DMS 273 (cell line): Measurements from ENCODE around the gene RAB6A.

ENCODE experiments used
- DNase-seq: peaks from one replicate; lab custom pipeline; 2025; ENCODE audit not compliant: unreplicated experiment; lab: John Stamatoyannopoulos, UW

The RAB6A gene

DNA sequence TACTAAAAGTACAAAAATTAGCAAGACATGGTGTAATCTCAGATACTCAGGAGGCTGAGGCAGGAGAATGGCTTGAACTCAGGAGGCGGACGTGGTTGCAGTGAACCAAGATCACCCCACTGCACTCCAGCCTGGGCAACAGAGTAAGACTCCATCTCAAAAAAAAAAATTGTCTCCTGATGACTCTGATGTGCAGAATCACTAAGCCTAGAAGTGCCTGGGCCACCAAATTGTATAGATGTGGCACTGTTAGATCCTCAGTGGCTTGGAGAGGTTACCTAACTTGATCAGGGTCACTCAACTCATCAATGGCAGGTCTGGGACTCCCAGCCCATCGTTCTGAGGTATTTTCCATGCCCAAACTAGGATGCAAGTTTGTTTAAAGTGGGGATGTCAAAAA is 103.9 kb downstream of the RAB6A start:
- DNase-seq: no peak

- DNase-seq: no peak
These were observed 105.2 kb downstream of the RAB6A start for GRCh38 chr11:73655686-73656085.

DNA sequence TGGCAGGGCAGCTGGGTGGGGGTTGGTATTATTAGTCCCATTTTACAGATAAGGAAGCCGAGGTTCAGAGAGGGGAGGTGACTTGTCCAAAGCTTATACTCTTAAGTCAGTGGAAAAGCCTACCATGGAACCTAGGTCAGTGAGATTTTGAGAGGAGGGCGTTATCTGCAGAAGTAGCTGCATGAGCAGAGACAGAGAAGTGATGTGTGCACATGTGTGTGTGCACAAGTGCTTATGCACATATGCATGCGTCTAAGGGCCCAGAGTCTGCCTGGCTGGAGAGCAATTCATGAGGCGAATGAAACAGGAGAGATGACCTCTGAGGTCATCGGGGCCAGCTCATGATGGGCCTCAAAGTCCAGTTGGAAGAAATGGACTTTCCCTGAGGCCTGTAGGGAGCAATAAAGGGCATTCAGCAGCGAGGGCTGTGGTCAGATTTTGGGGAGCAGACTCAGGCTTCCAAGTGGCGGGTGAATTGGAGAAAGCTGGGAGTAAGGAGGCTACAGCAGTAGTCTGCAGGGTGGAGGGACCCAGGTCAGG is 106.3 kb downstream of the RAB6A start:
- no peak for DNase-seq

GRCh38 chr11:73653996-73654395 is 106.9 kb downstream of the RAB6A start:
- DNase-seq: no peak

GRCh38 chr11:73652856-73653559 is 107.9 kb downstream of the RAB6A start:
- no peak for DNase-seq

DNA sequence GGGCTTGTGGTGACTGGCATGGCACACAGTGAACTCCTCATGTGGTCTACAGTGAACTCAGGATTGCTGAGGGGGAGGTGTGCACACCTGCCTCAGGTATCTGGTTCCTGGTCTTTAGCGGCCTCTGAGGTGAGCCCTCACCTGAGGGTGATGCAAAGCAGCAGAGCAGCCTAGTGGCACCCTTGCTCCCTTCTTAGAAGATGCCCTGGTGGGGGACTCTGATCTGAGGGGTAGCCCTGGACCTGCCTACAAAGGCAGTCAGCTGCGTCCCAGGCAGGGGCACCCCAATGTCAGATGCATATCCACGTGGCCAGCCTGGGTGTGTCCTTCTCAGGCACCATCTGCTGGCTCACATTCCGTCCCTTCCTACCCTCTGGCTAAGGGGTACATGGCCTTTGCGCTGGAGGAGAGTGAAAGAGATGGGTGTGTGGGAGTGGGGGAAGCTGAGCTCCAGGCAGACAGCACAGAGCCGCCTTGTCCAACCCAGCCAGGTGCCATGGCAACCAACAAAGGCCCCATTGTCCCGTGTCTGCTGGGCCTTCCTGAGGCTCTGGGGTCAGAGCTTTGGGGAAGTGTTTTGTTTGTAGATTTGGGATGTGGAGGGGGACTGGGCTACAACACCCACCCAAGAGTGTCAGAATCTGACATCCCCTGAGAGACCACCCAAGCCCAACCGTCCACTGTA is 108.7 kb downstream of the RAB6A start:
- no peak for DNase-seq

DNA sequence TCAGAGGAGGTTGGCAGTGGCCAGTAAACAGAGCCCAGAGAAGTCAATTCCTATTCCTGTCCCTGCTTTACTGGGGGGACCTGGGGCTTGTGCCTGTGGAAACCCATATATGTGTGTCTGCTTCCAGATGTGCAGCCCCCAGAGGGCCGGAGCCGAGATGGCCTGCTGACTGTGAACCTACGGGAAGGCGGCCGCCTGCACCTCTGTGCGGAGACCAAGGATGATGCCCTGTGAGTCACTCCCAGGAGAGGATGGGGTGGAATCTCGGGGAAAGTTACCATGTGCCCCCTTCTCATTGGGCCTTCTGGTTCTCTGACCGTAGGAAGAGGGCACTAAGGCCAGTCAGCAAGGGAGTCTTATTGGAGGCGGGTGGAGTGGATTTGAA is 109.2 kb downstream of the RAB6A start:
- no peak for DNase-seq

GRCh38 chr11:73651252-73651651 is 109.6 kb downstream of the RAB6A start:
- DNase-seq: no peak

- DNase-seq: no peak
These were observed 110.5 kb downstream of the RAB6A start for GRCh38 chr11:73650400-73650799.

DNA sequence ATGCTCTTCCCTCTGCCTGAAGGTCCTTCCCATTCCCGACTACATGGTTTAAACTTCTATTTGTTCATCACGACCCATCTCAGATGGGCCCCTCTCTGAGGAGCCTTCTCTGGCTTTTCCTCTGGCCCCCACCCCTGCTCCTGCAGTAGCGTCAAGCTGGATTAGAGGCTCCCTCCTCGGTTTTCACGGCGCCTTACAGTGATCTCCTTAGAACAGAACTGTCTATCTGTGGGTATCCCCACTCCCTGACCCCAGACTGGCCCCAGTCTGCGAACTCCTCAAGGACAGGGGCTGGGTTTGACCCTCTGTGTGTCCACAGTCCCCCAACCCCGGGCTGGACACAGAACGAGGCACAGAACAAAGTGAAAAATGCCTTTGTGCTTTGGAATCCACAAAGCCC is 111.7 kb downstream of the RAB6A start:
- DNase-seq: no peak

- DNase-seq: no peak
These were observed 112.3 kb downstream of the RAB6A start for GRCh38 chr11:73648571-73649046.

DNA sequence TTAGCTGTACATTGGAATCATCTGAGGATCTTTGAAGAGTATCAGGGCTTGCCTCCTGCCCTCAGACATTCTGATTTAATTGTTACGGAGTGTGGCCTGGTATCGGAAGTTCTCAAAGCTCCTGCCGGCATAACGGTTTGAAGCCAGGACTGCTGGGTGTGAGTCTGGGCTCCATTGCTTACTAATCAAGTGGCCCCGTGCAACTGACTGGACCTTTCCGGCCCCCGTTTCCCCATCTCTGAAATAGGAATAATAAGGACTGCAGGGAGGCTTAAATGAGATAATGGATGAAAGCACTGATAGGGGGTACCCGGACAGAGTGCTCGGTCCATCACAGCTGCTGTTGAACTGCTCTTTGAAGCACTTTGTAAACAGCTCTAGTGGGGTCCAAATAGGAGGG is 112.8 kb downstream of the RAB6A start:
- DNase-seq: no peak

DNA sequence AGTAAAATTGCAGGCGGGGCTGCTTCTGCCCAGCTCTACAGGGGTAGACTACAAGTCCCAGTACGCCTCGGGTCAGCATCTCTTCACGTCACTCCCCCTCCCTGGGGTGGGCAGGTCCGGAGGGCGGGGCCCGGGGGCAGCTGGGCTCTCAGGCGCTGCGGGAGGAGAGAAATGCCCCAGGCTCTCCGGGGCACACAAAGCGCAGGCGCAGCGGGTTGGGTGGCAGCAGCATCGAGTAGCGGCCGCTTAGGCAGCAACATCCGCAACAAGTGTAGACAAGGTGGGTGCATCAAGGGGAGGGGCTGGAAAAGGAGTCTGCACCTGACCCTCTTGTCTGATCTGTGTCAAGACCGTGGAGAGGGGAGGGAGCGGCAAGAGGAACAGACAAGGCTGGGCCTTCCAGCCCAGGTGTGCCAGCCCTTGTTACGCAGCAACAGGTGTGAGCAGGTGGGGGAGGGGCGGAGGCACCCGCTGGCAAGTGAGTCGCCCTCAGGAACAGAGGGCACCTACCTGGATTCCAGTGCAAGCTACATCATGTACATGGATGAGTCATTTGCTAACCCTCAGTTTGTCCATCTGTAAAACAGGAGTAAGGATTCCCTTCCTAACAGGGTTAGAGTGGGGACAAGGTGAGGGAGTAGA is 113.3 kb downstream of the RAB6A start:
- DNase-seq: peak; percentile 94

- DNase-seq: no peak
These were observed 114.8 kb downstream of the RAB6A start, which contains the start of gene PLEKHB1 for GRCh38 chr11:73645972-73646631. TSS of gene PLEKHB1 (plus strand) at chr11:73646581. CDS start at chr11:73646609, 28 bp downstream.

DNA sequence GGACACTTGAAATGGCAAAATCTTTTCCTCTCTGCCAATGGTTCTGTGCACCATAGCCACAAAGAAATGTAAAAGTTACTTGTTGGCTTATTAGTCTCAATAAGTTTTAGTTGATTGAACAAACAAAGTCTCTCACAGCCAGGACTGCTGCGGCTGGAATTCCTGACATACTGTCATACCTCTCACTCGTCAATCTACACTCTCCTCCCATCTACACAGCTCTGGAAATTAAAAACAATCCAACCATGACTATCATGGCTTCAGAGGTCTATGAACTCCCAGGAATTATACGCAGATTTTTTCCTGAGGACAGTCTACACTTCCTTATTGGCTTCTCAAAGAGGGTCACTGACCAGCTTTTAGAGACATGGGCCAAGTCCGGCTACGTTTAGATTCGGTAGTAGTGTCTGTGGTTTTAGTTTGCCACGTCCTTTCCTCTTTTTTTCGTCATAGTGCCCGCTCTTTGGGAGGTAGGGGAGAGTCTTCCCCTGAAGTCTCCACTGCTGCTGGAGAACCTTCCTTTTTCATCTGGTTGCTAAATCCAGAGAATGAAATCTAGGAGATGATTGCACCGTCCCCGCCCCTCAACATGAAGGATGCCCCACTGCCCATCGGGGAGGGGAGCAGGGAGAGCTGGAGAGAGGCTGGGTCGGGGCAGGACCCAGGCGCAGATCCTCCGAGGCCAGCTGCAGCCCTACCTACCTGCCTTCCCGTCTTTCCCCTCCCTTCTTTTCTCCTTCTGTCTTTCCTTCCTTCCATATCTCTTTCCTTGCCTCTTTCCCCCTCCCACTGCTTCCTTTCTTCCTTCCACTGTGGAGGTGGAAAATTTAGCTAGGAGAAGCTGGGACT is 115.5 kb downstream of the RAB6A start:
- no peak for DNase-seq

- DNase-seq: no peak
These were observed 119.2 kb downstream of the RAB6A start for GRCh38 chr11:73641668-73642067.

- no peak for DNase-seq
These were observed 120.3 kb downstream of the RAB6A start for GRCh38 chr11:73640592-73640991.

DNA sequence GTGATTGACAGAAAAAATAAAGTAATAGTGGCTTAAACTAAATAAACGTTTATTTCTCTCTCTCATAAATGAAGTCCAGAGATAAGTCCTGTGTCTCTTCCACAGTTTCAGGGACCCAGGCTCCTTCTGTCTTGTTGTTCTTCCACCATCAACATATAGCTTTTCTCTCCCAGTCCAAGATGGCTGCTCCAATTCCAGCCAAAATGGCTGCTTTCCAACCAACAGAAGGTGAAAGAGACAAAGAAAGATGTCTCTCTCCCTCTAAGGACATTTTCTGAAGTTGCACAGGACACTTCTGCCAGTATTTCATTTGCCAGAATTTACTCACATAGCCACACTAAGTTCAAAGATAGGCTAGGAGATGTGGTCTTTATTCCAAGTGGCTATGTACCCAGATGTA is 123.9 kb downstream of the RAB6A start:
- peak; percentile 59 for DNase-seq

- DNase-seq: no peak
These were observed 124.6 kb downstream of the RAB6A start for GRCh38 chr11:73636249-73636648.

DNA sequence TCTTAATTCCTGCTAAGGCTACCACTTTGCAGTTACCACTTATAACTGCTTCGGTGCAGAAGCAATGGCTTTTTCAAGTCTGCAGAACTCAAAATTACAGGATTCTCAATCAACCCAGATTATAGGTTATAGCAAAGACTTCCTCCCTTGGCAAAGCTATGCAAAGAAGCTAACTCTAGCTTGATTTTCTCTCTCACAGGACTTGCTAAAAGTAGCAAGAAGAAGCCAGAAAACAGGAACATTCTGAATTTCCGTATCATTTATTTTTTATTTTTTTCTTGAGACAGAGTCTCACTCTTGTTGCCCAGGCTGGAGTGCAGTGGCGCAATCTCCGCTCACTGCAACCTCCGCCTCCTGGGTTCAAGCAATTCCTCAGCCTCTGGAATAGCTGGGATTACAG is 125.2 kb downstream of the RAB6A start:
- no peak for DNase-seq
